Measurements from ENCODE around the gene PDE4D.

DNA sequence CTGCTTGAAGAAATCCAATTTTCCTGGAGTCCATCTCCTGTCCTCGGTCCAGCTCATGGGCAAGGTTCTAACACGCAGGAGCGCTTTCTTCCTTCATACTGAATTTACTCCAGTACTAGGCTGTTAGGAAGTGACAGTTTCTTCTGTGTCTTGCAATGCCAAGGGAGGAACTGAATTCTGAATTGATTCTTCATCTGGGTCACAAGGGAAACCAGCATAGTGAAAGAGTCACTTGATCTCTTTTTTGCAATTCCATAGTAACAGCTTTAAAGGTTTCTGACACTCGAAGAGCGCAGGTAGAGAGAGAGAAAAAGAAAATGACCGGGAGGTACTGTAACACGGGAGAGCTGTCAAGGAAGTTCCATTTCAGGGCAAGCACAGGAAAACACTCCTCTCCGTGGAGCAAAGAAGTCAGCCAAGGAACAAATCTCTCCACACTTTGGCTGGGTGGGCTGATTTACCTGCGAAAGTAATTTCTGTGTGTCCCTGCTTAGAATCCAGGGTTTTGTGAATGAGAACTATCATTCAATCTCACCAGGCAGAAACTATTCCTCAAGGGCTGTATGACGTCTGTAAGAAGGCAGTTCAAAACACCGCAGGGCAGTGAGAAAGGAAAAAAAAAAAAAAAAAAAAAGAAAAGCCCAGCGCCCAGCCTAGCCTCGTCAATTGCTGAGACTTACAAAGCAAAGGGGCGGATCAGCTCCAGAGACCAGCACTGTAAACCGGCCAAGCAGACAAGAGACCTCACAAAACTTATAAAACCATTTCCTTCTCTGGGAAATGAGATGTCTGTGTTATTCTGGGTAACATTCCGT is 617.8 kb downstream of the PDE4D start:
- TF ChIP-seq TARDBP (IDR thresholded peaks at IDR 0.05; ENCODE audit: borderline replicate concordance) (no peak), NRF1 (conservative IDR thresholded peaks at IDR 0.05; ENCODE audit: low read depth, low read length) (no peak), HDGF (IDR thresholded peaks at IDR 0.05) (no peak), PBX3 (IDR thresholded peaks at IDR 0.05; ENCODE audit: insufficient replicate concordance, low read depth, low read length) (no peak), BHLHE40 (IDR thresholded peaks at IDR 0.05; ENCODE audit: borderline replicate concordance in 1 of 2, low read depth in 2 of 2, low read length in 1 of 2) (no peak), RAD51 (IDR thresholded peaks at IDR 0.05) (no peak), EGR1 (IDR thresholded peaks at IDR 0.05; ENCODE audit: borderline replicate concordance in 1 of 2, low read depth in 2 of 2, low read length in 2 of 2) (no peak), TCF3 (IDR thresholded peaks at IDR 0.05; ENCODE audit: borderline replicate concordance, insufficient read depth, low read depth, low read length) (no peak), BCL11A (IDR thresholded peaks at IDR 0.05; ENCODE audit: low read depth, low read length) (no peak), HDAC2 (IDR thresholded peaks at IDR 0.05) (no peak), EZH2 (IDR thresholded peaks at IDR 0.05; ENCODE audit: borderline replicate concordance, control insufficient read depth, low read depth, low read length) (no peak), SMC3 (IDR thresholded peaks at IDR 0.05; ENCODE audit: borderline replicate concordance, low read length) (no peak)
- TF ChIP-seq, protein P1, sequence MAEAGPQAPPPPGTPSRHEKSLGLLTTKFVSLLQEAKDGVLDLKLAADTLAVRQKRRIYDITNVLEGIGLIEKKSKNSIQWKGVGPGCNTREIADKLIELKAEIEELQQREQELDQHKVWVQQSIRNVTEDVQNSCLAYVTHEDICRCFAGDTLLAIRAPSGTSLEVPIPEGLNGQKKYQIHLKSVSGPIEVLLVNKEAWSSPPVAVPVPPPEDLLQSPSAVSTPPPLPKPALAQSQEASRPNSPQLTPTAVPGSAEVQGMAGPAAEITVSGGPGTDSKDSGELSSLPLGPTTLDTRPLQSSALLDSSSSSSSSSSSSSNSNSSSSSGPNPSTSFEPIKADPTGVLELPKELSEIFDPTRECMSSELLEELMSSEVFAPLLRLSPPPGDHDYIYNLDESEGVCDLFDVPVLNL (IDR thresholded peaks at IDR 0.05; ENCODE audit: low read depth, low read length): no peak

Measured in GM12878 (cell line).